HG03135 (cell line): Measurements from ENCODE around the gene TGM4.

ENCODE experiments used
- ATAC-seq: cut with Tn5 transposase; IDR thresholded peaks from one replicate; pipeline ENCODE4 v1.9.1; 2021; ENCODE audit warnings: mild to moderate bottlenecking, moderate library complexity; ENCODE audit not compliant: unreplicated experiment

Gene TGM4

DNA sequence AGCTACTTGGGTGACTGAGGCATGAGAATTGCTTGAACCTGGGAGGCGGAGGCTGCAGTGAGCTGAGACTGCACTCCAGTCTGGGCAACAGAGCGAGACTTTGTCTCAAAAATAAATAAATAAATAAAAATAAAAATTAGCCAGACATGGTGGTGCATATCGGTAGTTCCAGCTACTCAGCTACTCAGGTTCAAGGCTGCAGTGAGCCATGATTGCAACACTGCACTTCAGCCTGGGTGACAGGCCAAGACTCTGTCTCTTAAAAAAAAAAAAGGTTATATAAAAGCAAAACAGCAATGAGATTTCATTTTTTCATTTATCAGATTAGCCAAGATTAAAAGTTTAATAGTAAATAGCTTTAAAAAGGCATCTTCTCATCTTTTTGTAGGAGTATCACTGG lies 2.9 kb downstream of the TGM4 start:
- ATAC-seq = no peak

DNA sequence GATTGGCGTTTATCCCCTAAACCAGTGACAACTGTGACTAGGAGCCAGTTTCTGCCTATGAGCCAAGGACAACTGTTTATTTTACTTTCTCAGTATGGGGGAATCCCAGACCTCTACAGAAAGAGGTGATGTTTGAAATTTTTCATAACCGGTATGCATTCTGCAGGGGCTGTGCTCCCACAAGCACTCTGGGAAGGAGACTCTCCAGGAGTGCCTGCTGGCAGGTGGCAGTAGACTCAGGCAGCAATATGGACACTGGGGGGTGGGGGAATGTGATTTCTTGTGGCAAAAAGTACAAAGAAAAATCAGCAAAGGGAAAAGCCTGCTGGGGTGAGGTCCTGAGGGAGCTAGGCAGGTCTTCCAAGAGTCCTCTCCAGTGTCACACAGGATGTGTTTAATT lies 5.9 kb downstream of the TGM4 start:
- ATAC-seq = no peak

DNA sequence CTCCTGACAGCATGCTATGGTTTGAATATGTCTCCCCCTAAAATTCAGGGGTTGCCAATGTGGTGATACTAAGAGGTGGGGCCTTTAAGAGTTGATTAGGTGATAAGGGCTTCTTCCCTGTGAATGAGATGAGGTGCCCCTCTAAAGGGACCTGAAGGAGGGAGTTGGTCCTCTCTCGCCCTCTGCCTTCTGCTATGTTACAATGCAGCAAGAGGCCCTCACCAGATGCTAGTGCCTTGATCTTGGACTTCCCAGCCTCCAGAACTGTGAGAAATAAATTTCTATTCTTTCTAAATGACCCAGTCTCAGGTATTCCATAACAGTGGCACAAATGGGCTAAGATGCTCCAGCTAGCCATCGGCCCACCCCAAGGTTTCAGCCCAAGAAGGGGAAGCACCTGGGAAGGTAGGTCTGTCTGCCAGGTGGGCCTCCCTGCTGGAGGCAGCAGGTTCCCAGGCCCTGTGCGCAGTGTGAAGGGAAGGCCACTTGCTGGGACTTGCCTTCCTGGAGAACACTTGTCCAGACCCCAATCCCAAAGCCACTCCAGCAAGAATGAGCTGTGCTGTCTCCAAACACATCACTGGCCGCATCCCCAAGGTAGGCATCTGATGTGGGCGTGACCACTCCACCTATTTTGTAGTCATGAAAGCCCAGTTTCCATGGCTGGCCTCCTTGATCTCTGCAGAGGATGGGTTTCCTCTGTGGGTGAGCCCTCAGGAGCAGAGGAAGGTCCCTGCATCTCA lies 9.0 kb downstream of the TGM4 start:
- no peak for ATAC-seq

DNA sequence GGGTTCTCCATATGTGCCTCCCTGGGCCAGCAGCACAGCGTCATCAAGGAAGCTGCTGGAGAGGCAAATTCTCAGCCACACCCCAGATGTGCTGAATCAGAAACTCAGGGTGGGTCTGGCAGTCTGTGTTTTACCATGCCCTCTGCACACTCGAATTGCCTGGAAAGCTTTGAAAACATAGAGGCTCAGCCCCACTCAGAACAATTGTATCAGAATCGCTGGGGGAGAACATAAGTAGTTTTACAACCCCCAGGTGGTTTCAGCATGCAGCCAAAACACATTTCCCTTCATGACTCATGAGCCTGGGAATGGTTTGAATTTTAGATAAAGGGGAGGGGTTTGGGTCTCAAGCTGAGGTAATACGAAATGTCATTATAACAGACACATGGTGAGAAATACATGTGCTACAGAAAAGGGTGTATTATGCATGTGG lies 9.6 kb downstream of the TGM4 start:
- ATAC-seq = no peak

DNA sequence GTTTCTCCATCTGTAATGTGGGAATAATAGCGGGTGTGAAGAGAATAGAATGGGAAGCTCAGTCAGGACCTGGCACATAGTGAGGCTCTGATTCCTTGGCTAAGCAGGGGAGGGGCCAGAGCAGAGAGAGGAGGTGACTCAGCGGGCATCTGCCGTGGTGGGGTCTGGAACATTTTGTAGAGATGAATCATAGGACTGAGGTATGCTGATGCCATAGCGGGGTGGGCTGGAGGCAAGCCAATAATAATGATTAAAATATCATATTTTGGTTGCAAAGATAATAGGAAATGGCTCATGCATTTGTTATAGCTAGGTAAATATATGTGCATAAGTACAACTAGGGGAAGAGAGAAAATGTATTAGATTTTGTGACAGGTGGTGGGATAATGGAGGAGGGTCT lies 11.2 kb downstream of the TGM4 start:
- ATAC-seq = no peak

DNA sequence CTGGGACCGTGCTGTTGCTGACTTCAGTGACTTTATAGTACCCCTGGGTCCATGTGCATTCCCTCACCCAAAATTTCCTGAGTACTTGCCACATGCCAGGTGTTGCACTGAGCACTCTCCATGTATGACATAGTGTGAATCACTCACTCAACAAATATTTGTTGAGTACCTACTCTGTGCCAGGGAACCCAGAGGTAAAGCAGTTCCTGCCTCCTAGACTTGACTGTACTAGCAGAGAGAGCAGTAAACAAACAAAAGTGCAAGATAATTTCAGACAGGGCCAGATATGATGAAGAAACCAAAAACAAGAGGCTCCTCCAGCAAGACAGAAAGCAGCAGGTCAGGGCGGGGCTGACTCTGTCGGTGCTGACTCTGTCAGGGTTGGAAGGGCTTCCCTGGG lies 12.2 kb downstream of the TGM4 start:
- no peak for ATAC-seq

DNA sequence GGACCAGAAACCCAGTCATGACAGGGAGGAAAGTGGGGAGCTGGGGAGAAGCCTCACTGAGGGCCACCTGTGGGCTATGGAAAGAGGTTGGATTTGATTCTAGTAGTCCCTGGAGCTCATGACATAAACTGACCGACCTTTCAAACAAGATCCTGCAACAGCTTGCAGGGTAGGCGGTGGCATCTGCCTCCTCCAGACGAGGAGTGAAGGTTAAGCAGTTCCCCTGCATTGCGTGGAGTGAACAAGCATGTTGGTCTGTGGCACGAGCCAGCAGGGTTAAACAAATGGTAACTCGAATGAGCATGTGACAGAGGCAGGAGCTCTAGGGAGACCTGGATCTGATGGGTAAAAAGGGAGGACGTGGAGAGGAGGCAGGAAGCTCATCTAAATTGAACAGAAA lies 12.7 kb downstream of the TGM4 start:
- no peak for ATAC-seq

DNA sequence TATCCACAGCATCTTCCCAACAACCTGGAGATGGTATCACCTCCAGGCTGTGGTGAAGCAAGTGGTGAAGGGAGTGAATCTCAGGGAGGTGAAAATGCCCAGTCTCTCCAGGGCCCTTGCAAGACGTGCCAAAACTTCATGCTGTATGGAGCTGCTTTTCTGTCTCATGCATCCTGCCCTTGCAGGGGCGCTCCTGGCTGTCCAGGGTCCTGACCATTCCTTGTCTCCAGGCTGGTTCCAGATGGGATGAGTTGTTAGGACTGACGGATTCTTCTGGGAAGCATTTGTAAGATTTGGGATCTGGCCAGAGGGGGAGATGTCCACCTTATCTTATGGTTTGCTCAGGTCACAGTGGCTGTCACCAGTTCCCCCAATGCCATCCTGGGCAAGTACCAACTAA lies 15.8 kb downstream of the TGM4 start:
- no peak for ATAC-seq

DNA sequence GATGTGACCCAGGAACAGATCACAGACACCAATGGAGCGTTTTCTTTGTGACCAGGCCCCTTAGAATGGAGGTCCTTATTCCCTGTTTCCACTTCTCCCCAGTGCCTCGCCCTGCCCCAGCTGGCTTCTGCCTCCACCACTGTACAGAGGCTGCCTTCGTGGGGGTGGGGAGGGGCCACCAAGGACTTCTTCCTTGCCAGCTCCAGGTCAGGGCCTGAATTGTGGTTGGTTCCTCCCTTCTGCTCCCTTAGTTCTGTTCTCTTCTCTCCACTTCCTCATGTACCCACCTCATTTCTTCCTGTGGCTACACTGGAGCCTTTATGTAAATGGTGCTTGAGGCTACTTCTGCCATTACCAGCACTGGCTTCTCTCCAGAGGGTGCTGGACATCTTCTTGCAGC lies 16.4 kb downstream of the TGM4 start:
- ATAC-seq = no peak

DNA sequence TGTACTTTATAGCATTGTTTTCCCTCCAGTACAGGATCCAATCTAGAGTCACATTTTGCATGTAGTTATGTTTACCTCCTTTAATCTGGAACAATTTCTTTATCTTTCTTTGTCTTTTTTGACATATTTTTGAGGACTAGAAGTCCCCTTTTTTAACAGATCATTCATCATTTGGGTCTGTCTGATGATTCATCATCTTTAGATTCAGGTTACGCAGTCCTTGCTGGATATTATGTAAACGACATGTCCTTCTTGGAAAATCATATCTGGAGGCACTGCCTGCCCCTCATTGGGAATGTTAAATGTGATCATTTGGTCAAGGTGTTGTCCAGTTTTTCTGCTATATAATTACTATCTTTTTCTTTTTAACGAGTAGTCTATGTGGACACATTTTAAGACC lies 18.3 kb downstream of the TGM4 start:
- ATAC-seq = no peak

DNA sequence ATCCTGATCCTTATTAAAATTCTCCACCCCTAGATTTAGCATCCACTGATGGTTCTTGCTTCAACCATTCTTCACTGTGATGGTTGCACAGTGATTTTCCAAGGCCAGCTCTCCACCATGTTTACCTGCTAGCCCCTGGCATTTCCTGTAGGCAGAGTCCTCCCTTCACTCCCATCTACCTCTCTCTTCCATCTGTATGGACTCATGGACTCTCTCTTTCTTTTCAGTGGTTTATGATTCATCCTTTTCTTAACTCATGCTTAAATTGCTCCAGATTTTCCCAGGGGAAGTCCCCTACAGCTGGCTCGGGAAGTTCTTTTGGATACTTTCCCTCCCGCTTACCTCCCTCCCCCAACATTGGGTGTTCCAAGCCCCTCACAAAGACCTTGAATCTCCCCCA lies 18.7 kb downstream of the TGM4 start:
- no peak for ATAC-seq

DNA sequence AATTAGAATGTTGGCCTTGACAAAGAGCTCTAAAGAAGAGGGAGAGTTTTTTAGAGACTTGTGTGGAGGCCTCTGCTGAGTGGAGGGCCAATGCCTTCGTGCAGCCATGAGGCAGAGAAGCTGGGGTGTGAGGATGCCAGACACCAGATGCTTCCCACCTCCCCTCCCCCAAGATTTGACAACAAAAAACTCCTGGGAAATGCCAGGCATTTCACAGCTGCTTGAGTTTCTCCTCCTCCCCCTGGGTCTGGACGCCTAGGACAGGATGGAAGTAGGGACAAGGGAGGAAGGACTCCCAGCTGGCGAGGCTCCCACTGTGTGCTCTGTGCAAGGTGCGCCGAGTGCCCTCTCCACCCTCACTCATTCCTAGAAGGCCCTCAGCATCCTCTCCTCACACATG lies 20.1 kb downstream of the TGM4 start:
- ATAC-seq = no peak

DNA sequence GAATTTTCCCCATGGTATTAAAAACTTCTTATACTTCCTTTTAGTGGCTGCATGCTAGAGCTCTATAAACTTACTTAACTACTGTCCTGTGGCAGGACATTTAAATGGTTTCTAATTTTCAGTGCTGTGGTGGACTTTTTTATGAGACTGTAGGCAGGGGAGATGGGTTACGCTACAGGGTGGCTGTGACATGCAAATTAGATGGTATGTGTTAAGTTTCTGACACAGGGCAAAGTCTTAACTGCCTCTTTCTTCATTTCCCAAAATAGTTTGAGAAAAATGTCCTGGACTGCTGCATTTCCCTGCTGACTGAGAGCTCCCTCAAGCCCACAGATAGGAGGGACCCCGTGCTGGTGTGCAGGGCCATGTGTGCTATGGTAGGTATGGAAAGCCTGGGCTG lies 22.0 kb downstream of the TGM4 start:
- ATAC-seq = no peak

DNA sequence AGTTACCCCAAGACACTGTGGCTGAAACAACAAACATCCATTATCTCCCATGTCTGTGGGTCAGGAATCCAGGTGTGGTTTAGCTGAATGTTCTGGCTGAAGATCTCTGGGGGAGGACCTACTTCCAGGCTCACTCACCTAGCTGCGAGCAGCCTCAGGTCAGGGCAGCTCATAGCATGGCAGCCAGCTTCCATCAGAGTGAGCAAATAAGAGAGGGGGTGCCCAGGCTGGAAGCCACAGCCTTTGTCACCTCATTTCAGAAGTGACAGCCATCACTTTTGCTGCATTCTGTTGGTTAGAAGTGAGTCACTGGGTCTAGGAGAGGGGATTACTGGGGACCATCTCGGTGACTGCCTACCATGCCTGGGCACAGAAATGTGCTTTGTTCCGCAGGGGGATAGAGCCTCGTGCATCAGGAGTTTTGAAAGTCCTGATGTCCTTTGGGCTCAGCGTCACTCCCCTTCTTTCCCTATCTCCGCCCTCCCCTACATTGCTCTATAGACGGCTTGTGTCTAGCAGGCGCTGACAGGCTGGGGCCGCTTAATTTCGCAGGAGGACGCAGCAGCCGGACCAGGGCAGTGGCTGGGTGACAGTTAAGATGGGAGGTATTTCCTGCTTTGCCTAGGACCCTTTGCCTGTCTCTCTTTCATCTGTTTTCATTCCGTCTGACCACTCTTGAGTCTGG lies 25.4 kb downstream of the TGM4 start:
- no peak for ATAC-seq

DNA sequence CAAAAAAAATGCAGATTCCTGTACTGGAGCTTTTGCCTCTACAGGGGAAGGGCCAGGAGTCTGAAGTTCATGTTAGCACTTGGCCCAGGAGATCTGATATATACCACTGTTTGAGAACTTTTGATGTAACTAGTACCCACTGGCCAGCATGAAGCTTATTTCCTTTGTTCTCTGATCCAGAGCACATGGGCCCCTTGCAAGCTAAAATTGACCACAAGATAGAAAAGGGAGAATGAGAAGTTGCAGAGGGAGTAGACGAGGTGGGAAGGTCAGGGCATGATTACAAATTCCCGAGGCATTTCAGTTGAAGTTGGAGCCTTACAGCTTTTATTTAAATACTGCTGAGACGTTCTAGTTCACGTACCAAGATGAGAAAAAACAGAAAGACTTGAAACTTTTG lies 28.2 kb downstream of the TGM4 start:
- ATAC-seq = no peak

DNA sequence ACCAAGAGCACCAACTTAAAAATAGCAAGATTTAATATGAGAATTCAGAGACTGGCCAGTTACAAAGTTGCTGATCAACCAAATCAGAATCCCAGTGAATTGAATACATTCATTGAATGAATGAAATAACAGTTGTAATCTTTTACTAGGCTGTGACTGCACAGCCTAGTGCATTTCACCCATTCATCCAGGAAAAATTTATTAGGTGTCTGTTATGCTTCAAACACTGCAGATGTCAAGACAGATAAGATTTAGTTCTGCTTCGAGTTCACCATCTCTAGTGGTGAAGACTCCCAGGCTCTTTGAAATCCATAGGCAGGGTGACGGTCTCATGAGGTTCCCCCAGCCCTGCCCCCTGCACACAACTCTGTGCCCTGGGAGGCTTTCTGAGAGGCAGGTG lies 28.9 kb downstream of the TGM4 start:
- no peak for ATAC-seq

DNA sequence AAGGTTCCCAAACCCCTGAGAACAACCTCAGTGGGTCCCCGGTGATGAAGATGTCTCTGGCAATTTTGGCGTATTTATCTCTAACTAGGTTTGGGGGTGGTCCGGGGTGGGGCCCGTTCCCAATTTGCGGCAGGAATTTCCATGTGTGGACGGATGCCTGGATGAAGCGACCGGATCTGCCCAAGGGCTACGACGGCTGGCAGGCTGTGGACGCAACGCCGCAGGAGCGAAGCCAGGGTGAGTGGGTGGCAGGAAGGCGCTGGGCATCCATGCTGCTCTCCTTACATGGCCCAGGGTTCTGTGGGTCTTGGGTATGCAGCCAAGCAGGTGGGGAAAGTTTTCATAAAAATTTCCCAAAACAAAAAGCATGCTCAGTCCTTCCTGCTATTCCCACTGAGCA lies 29.3 kb downstream of the TGM4 start:
- no peak for ATAC-seq

DNA sequence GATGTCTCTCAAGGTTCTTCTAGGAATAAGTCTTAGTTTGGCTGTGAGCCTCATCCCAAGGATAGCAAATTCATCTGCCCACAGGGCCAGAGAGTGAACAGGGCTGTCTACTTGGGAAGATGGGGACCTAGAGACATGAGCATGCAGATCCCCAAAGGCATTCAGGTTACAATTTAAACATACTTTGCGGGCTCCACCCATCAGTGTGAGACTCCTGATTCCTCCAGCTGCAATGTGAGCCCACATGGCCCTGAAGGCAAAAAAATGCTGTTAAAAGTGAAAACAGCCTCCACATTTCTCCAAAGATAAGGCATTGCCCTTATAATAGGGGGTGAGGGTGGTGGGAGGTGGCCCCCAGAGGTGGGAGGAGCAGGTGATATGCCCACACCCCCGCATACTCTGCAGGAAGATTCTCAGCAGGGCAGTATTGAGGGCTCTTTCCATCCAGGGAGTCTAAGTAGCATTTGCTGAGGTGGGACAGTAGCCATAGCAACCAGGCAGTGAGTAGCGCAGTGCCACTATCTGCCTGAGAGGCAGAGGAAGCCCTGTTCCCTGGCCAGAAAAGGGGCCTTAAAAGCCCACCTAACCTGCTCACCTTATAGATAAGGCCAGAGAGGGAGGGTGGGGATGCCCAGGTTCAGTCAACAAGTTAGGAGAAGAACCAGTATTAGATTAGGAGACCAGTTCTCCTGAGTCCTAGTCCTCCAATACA lies 31.2 kb downstream of the TGM4 start:
- ATAC-seq = no peak

DNA sequence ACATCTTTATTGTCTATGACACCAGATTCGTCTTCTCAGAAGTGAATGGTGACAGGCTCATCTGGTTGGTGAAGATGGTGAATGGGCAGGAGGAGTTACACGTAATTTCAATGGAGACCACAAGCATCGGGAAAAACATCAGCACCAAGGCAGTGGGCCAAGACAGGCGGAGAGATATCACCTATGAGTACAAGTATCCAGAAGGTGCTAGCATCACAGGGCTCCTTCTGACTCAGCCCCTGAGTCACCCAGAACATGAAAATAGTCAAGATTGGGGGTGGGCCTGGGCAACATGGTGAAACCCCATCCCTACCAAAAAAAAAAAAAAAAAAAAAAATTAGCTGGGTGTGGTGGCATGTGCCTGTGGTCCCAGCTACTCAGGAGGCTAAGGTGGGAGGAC lies 32.6 kb downstream of the TGM4 start:
- no peak for ATAC-seq

DNA sequence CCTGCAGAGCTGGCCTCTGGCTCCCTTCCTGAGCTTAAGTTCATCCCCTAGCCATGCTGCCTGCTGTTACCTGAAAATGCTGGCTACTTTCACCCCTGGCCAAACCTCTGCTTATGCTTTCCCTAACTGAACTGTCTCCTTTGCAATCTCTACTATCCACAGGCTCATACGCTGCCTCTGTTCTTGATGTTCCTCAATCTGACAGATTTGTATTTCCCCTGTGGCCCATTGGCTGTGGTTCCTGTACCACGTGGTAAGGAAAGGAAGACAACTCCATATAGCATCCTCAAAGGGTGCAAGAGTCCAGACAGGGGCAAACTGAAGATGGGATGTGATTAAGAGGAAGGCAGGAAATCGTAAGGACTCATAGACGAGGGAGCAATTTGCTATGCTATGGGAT lies 33.2 kb downstream of the TGM4 start:
- ATAC-seq = no peak

DNA sequence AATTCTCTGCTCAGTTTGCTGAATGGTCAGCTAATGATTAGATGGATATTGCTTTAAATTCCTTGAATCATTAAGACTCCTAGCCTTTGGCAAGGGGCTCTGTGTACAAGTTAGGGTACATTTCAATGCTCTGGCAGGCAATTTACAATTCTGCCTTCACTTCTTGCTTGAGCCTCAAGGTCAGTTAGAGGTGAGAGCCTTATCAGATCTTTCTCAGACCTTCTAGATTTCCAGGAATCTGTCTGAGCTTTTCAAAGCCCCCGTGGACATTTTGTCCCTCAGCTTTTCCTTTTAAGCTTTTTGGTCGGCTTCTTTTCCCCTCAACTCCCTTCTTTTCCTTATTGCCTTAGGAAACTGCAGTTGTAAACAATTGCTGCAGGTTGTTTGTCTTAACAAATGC lies 34.7 kb downstream of the TGM4 start:
- ATAC-seq = no peak

DNA sequence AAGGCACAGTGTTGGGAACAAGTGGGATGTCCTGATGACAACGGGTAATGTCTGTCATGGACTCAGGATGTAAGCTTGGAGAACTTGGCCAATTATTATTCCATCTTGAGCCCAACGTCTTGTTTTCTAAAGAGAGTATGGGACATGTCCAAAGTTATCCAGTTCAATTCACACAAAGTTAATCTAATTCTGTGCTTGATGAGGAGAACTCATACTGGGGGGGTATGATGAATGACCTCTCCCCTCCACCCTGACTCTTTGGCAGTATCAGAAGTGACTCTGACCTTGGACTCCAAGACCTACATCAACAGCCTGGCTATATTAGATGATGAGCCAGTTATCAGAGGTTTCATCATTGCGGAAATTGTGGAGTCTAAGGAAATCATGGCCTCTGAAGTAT lies 36.3 kb downstream of the TGM4 start:
- no peak for ATAC-seq
